ENCODE measurements around the gene PBX3.

PBX3 gene

DNA sequence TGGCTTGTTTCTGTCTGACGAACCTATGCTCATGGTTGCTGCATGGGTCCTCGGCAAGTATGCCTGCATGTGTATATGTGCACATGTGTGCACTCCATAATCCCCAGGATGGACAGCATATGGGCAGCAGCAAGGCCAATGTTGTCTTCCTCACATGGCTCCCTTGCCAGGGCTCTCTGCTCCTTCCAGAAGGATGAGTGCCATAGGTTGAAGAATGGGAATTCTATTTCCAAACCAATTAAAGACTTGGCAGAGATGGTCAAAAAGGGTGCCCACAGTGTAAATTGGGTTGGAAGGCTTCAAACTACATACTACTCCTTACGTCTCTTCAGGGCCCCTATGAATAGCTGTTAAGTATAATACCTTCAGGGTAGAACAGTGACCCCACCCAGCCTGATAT lies 212.1 kb downstream of the PBX3 start:
- DNase-seq, result no peak

DNA sequence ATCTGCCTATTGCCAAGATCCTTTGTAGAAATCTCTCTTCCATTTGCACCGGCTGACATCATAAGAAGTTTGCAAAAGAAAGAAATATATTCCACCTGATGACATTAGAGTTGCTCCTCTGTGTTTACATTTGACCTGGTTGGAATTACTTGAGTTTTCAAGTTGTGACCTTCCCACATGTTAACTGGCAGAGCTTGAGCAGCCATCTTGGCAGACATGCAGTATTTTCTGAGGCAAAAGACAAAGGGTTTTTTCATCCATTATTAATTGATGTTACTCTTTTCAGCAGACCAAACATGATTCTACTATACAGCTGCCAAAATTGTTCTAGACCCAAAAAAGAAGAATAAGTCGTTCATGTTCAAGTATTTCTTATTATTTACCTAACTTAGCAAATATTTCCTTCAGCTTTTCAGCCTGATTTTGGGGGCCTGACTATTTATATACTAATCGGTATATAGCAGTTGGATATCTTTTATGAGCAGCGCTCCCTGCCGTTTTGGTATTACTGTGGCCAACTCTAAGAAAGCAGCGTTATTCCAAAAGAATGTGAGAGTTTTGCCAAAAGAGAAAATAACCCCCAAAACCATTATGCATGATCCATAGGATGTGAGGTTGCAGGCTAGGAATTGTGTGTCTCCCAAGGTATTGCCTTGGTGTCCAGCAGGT lies 212.9 kb downstream of the PBX3 start:
- DNase-seq, result no peak

DNA sequence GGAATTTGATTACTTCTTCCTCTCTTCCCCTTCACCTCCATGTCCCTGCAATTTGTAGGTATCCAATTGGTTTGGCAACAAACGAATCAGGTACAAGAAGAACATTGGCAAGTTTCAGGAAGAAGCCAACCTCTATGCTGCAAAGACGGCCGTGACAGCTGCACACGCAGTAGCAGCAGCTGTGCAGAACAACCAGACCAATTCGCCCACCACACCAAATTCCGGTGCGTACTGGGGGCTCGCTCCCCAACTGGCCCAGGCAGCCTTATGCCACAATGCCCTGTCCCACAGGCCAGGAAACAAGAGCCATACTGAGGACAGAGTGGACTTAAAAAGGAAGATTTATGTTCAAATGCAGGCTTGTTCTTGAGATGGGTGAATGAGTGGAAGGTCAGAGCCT lies 213.5 kb downstream of the PBX3 start:
- no peak for DNase-seq

DNA sequence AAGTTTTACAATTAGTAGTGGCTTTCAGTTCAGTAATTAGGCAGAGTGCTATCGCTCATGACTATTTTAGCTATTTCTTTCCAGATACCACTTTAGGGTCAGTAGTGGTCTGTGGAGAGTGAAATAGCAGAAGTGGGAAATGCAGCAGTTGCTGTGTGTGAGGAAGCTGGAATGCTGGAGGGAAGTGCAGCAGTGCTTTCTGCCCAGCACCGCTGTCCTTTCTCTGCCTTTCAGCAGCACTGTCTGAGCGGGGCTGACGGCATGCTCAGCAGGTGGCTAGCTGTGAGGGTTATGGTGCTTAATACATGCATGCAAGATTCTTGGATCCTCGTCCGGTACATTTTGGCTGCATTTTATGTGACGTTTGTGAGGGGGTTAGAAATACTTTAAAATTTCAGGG lies 213.9 kb downstream of the PBX3 start:
- DNase-seq, result no peak

DNA sequence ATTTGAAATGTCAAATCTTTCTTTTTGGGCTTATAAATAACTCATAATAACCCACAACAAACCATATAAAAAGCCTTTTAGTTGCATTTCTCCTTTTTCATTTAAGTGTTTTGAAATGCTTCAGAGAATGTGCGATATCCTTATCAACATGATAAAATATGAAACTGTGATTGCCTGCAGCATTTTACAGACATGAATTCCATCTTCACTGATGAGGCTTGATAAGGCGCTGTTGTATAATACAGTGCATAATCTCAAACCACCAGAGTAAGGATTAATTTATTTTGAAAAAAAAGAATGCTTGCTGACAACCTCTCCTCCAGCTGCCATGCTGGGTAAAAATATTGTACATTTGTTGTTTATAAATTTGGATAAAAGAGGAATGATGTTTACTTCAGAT lies 216.8 kb downstream of the PBX3 start:
- no peak for DNase-seq

DNA sequence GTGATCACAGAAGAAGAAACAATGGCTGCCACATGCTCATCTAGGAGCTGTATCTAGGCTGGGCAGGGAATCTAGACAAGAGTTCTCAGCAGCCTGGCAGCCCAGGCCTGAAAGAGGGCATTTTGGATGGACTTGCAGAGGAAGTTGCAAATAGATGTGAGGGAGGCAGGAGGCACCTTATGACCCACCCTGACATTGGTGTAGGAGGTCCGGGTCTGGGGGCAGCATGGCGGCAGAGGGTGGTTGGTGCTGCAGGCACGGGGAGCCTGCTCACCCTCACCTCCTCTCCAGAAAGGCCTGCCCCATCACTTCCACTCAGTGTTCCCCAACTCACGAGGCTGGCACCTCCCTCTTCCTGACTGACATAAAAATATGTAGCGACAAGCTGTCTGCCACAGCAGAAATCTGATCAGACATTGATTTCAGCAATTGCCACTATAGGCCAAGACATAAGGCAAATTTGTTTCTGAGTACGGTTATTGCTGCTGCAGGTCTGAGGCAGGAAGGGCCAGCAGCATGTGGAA lies 217.6 kb downstream of the PBX3 start:
- DNase-seq, result no peak

DNA sequence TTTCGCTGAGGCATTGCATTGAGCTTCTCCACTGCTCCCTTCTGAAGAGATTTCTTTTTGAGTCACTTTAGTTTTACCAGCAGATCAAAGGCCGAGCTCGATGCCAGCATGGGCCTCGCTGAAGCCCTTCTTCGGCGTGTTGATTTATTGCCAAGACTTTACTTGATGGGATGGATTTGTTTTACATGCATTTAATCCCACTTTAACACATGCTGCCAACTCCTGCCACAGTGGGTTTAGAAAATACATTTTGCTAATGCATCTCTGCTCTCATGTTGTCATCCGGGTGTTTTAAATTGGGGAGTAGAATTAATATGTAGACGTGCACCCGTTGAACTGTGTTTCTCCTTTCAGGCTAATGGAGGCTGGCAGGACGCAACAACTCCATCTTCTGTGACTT lies 218.3 kb downstream of the PBX3 start:
- DNase-seq, result no peak

DNA sequence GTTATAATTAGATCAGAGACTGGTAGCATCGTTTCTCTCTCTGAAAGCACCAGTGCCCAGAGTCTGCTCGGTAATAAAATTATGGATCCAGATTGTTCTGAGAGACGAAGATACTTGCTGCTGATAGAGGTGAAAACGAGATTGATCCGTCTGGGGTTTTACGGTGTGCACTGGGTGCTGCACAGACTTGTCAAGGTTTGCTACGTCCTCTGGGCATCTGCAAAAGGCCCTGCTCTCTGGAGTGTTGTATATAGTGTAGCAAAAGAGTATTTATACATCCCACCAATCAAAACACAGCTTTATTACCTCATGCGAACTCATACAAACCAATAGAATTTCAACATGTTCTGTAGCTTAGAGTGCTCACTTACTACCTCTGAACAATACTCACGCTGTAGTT lies 219.3 kb downstream of the PBX3 start:
- no peak for DNase-seq

DNA sequence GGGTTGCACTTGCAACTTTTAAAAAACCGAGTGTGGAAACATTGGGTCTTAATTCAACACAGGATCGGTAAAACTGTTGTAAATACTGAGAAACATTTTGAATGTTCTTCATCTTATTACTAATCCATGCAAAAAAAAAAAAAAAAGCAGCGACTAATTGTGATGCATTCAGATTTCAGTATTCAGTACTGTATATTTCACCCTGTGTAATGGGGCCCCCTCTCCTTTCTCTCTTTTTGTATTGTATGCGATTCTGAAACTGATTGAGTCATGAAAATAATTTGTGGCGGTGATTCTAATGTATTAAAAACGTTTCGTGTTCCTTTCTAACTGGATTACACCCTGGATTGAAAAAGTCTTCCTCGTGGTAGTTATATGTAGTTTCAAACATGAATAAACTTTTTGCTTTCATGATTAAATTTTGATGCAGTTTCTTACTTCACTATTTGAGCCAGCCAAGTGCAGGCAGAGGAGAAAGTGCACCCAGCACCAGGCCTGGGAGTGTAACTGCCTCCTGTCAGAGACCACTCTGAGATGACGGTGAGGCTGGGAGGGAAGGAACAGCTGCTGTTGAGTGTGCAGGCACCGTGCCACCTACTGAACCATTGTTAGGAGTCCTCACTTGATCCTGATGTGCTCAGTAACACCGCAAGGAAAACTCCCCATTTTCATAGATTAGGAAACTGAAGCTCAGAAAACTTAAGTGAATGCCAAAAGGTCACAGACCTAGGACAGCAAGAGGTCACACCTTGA lies 220.0 kb downstream of the PBX3 start:
- DNase-seq, result no peak

DNA sequence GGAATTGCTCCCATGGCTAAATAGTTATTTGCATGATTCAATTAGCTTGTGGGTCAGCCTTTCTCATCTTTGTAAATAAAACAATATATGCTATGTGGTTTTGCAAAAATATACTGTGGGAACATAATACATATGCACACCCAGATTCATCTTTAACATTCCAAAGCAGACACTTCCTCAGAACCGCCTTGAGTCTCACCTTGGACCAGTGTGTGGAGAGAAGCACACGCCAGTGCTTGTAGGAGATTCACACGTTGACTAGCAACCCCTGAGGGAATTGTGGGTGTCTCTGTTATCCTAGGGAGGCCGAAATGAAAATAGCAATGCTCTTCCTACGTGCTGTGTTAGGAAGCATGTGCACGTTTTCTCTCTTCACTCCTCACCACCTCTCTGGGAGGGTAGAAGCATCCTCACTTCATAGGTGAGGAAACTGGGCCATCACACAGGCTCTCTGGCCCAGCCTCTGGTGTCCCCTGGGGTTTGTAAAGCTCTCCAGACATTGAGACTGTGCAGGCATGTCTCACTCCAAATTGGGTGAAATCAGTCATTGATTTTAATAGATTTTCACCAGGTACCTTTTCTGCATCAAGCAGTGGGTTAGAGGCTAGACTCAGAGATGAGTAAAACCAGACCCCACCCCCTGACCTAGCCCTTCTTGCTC lies 221.7 kb downstream of the PBX3 start:
- no peak for DNase-seq

DNA sequence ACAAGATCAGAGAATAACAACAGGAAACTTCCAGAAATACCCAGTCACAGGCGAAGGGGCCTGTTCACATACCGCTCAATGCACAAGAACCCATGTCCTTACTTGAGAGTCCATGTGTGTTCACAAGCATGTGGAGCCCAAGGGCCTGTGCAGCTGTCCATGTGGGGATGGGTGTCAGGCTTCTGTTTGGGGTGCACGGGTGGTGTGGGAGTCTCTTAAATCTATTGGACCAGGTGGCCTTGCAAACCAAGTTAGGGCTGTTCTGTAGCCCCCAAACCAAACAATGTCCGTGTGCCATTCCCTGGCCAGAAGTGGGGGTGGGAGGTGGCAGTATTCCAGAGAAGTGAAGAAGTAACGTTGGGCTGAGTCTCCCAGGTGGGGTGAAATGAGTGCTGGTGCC lies 222.3 kb downstream of the PBX3 start:
- no peak for DNase-seq

DNA sequence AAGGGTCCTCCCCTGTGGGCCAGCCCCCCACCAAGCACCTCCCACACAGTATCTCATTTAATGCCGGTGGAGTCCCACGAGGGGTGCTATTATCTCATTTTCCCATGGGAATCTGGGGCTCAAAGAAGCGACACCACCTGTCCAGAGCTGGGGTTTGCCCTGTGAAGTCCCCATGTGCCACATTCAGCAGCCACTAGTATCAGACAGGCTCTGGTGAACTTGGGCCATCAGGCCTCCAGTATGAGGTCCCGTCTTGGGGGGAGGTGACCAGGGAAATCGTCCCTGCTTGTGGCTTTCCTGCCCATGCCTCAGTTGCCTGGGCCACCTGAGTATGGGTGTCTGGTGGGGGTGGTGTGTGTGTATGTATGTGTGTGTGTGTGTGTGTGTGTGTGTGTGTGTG lies 222.7 kb downstream of the PBX3 start:
- DNase-seq, result no peak

DNA sequence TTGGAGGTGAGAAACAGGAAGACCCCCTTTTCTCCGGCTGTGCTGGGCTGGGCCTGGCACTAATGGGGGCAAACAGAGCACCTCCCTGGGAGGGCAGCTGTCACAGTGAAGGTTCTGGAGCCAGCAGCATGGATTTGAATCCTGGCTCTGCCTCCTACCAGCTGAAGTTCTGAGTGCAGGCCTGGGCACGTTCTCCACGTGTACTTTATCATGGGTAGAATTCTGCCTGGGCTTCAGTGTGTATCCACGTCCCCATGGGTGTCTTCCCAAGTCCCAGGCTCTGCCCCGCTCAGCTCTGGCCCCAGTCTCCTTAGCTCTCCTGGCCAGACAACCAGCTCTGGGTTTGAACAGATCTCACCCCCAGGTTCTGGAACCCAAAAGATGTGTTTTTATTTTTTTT lies 223.2 kb downstream of the PBX3 start:
- no peak for DNase-seq

DNA sequence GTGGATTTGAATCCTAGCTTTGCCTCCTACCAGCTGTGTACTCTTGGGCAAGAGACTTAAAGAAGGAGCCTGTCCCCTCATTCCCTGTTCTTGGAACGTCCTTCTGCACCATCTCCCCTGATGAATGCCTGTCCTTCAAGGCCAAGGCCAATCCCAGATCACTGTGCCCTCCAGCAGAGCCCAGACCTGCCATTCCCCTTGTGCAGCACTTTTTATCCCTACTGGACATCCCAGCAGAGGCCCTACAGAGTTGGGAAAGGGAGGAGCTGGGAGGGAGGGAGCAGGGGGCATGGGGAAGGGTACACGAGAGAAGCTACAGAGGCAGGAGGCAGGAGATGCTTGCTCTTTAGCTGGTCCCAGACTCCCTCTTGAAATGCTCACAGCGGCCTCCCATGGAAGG lies 223.9 kb downstream of the PBX3 start:
- no peak for DNase-seq

DNA sequence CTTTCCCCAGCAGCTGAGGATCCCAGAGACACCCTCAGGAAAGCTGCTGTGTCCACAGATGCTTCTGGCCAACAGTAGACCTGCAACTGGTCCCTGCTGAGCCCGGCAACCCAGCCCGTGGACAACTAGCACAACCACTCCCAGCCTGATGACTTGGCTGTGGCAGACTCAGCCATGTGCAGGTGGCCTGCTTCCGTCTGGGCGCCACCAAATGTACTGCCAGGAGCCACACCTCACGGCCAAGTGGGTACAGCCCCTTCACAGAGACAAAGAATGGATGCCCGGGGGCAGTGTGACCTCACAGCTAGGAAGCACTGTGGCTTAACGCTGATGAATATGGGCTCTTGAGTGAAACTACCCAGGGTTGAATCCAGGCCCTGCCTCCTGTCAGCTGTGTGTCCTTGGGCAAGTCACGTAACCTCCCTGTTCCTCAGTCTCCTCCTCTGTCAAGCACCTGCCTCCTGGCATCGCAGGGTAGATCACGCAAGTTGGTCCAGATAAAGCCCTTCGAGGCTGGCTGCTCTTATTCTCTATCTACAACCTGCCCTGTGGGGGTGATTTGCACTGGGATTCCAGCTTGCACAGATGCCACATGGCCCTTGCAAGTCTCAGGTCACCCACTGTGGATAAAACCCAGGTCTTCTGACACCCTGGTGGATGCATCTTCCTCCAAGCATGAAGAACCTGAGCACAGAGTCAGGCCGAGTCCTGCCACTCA lies 225.0 kb downstream of the PBX3 start:
- no peak for DNase-seq

DNA sequence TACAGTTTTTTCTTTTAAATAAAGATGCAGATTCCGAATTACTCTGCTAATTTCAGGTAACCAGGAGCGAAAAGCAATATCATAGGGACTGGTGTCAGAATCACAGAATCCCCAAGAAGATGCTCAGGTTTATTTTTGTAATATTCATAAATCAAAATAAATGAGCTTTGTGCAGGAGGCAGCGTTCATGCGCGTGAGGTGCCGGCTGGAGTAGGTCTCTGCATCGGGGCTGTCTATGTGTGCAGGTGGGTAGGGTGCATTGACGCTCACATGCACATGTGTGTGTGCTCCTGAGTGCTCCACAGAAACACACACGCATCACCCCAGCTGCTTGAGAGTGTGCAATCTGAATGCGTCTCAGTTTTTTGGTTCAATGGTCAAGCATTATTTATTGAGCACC lies 226.4 kb downstream of the PBX3 start:
- DNase-seq, result no peak

DNA sequence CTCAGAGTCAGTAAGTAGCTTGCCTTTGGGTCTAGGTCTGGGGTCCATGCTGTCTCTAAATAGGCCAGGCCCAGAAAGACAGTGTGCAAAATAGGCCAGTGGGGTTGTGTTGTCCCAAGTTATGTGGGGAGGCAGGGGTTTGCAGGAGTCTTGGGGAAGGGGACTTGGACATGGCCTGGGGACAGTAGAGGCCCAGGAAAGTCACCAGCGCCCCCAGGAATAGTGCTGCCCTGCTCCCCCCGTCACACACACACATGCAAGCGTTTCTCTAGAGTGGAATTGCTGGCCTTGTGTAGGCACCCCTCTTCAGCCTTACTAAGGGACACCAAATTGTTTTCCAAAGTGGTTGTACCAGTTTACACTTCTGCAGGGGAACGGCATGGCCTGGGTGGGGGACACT lies 227.5 kb downstream of the PBX3 start:
- no peak for DNase-seq

DNA sequence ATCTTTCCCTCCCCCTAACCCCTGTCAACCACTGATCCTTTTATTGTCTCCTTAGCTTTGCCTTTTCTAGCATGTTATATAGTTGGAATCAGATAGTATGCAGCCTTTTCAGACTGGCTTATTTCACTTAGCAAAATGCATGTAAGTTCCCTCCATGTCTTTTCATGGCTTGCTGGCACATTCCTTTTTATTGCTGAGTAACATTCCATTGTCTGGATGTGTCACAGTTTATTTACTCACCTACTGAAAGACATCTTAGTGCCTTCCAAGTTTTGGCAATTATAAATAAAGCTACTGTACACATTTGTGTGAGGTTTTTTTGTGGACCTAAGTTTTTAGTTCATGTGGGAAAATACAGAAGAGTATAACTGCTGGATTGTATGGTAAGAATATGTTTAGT lies 230.1 kb downstream of the PBX3 start:
- DNase-seq, result no peak

DNA sequence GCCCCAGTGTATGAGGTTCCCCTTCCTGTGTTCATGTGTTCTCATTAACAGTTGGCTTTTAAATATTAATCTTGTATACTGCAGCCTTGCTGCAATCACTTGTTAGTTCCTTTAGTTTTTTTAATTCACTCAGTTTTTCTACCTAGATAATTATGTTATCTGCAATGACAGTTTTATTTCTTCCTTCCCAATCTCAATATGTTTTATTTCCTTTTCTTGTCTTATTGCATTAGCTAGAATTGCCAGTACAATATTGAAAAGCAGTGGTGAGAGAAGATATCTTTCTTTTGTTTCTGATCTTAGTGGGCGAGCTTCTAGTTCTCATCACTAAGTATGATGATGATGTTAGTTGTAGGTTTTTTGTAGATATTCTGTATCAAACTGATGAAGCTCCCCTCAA lies 232.2 kb downstream of the PBX3 start:
- no peak for DNase-seq

DNA sequence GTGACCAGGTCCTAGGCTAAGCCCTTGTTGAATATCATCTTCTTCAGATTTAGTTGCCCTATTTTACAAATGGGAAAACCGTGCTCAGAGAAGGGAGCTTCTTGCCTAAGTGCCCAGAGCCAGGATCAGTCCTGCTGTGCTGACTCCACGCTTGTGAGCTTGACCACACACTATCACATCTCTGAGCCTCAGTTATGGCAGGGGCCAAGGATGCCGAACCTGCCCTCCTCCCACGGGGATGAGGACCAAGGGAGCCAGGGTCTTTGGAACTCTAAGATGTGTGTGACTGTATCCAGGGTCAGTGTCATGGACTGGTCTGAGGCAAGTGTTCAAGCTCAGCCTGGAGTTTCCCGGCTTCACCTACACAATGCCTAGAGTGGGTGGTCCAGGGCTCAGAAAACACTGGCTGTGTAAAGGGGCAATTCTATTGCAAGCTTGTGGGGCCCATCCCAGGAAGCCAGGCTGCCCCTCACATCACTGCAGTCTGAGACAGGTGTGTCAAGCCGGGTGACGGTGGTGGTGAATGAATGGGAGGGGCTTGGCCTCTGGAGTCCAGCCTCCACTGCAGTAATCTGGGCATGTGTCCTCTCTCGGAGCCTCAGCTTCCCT lies 235.7 kb downstream of the PBX3 start:
- DNase-seq, result no peak

DNA sequence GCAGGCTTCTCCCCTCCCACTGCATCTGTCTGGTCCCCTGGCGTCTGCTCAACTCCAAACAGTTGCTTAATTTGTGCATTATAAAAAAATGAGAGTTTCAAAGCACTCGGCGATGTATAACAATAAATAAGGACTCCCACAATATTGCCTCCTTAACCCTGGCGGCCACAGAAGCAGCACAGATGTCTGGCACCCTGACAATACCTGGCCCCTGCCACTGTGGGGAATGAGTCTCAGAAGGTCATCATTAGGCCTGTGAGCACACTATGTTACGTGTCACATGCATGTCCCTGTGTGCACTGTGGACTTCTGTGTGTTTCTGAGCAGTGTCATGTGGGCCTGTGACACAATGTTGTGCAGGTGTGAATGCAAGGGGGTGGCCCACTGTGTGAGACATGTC lies 236.5 kb downstream of the PBX3 start:
- no peak for DNase-seq

DNA sequence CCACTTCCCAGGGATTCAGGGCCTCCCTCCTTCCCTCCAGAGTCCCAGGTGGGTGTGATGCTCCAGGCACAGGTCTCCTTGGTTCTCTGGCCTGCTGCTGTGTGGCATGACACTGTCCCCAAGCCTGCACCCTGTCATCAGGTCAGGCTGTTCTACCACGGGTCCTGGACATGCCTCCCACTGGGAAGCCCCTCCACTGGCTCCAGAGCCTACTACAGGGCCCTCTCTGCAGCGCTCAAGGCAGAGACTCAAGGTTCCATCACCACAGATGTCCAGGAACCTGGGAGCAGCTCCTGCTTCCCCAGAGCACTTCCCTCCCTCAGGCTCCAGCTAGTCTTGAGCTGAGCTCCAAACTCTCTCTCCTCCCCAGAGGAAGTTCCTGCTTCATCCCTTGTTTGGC lies 237.3 kb downstream of the PBX3 start:
- DNase-seq, result no peak
